ENCODE measurements around the gene CAMK1D.
"Not testable (repeated sequence)": the region's sequence is repeated elsewhere in the genome, so short reads cannot be mapped to it uniquely, and the experiment has no call there.

Gene CAMK1D

GRCh38 chr10:12469345-12469744, 120.0 kb downstream of the CAMK1D start:
- no peak for DNase-seq (ENCODE audit: low spot score)

GRCh38 chr10:12470719-12471118, 121.4 kb downstream of the CAMK1D start:
- DNase-seq (ENCODE audit: low spot score) = no peak

- DNase-seq (ENCODE audit: low spot score) = no peak
Measured at GRCh38 chr10:12471135-12471534, 121.8 kb downstream of the CAMK1D start.

GRCh38 chr10:12473491-12473890, 124.1 kb downstream of the CAMK1D start:
- DNase-seq (ENCODE audit: low spot score) = no peak

GRCh38 chr10:12474727-12475412, 125.5 kb downstream of the CAMK1D start:
- DNase-seq (ENCODE audit: low spot score) = no peak

GRCh38 chr10:12476656-12477055, 127.3 kb downstream of the CAMK1D start:
- no peak for DNase-seq (ENCODE audit: low spot score)

GRCh38 chr10:12479437-12479844, 130.1 kb downstream of the CAMK1D start:
- DNase-seq (ENCODE audit: low spot score) = no peak

GRCh38 chr10:12479924-12480323, 130.6 kb downstream of the CAMK1D start:
- no peak for DNase-seq (ENCODE audit: low spot score)

GRCh38 chr10:12480440-12480839, 131.1 kb downstream of the CAMK1D start:
- no peak for DNase-seq (ENCODE audit: low spot score)

- no peak for DNase-seq (ENCODE audit: low spot score)
Measured at GRCh38 chr10:12481924-12482323, 132.6 kb downstream of the CAMK1D start.

- no peak for DNase-seq (ENCODE audit: low spot score)
Measured at GRCh38 chr10:12482587-12482986, 133.2 kb downstream of the CAMK1D start.

GRCh38 chr10:12484002-12484918, 134.9 kb downstream of the CAMK1D start:
- DNase-seq (ENCODE audit: low spot score) = no peak

GRCh38 chr10:12484941-12485805, 135.8 kb downstream of the CAMK1D start:
- DNase-seq (ENCODE audit: low spot score) = no peak

- no peak for DNase-seq (ENCODE audit: low spot score)
Measured at GRCh38 chr10:12487366-12487765, 138.0 kb downstream of the CAMK1D start.

GRCh38 chr10:12488626-12489025, 139.3 kb downstream of the CAMK1D start:
- no peak for DNase-seq (ENCODE audit: low spot score)

- DNase-seq (ENCODE audit: low spot score) = no peak
Measured at GRCh38 chr10:12489357-12489756, 140.0 kb downstream of the CAMK1D start.

- no peak for DNase-seq (ENCODE audit: low spot score)
Measured at GRCh38 chr10:12489806-12490205, 140.5 kb downstream of the CAMK1D start.

GRCh38 chr10:12490963-12491362, 141.6 kb downstream of the CAMK1D start:
- no peak for DNase-seq (ENCODE audit: low spot score)

GRCh38 chr10:12491491-12491890, 142.1 kb downstream of the CAMK1D start:
- DNase-seq (ENCODE audit: low spot score) = no peak

GRCh38 chr10:12492016-12492415, 142.7 kb downstream of the CAMK1D start:
- no peak for DNase-seq (ENCODE audit: low spot score)

GRCh38 chr10:12497046-12497445, 147.7 kb downstream of the CAMK1D start:
- not testable (repeated sequence) for DNase-seq (ENCODE audit: low spot score)
